GM21737 (cell line): Measurements from ENCODE around the gene NLGN4Y.

Experiments
- ATAC-seq: cut with Tn5 transposase; IDR thresholded peaks from one replicate; pipeline ENCODE4 v1.9.1; 2021; ENCODE audit warnings: mild to moderate bottlenecking, moderate library complexity; ENCODE audit not compliant: unreplicated experiment

The NLGN4Y gene

DNA sequence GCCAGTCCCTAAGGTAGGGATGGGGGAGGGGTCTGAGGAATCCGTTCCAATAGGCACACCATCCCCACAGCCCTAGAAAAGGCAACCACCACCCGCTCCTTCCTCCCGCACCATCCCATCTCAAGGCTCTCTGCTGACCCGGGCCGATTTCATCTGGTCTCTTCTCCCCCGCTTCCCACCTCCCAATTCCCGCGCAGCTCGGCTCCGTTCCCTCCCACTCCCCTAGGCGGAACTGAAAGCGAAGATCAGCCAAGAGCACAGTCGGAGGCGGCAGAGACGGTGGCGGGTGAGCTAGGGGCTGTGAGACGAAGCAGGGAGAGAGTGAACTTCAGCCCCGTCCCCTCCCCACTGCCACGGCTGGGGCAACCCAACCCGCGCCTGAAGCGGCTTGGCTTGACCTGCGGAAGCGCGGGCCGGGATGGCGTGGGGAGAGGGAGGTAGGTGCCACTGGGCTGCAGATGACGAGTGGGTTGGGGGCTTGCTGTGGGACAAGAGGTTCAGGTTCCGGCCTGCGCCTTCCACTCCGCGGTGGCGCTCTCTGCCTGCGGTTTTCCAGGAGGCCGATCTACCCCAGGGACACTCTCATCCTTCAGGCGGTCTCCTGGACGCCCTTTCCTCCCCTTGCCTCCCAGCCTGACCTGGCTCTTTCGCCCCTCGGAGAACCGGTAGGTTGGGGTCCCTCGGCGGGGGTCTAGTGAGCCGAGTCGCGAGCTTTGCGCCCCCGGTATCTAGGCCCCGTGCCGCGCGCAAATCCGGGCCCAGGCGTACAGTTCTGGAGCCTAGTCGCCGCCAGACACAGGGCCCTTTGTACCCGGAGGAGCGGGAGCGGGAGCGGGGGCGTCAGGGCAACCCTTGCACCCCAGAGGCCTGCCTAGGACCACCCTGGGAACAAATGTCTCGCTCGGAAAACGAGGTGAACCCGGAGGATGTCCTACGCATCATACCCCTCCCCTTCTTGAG, at the start of gene NLGN4Y:
Gene NLGN4Y (plus strand): TSS at position 258 of the 960 bp plus-strand sequence. CDS start 97,591 bp downstream, outside the sequence.
- ATAC-seq: peak; percentile 69

DNA sequence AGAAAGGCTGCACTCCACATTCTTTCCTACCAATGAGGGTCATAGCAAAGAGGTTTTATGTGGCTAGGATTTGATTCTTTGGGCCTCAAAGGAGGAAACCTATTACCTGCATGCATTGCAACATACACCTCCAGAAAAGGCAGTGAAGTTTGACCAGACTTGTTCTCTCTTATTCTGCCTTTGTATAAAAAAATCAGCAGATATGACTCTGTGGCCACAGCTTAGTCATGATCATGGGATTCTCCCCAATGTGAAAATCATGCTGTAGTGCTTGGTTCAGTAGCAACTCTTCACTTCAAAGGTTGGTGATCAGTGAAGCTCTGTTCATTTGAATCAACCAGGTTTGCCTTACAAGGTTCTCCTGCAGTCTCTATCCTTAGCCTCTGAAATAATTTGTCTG, 38.4 kb upstream of the NLGN4Y start:
- no peak for ATAC-seq

DNA sequence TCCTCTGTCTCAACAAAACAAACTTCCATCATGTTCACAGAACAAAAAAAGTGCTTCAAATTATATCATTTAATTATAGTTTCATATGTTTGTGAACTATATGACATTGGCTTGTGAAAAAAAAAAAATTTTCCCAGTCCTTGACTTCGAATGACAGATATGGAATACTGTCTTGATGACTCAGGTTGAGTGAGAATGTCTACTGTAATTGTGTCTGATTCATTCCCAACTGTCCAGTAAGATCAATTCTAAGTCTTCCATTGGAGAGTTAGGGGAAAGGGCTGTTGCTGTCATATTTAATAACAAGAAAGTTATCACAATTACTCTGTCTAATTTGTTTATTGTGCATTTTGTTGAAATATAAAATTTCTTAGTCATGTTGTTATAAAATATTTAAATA, 34.1 kb upstream of the NLGN4Y start:
- no peak for ATAC-seq

DNA sequence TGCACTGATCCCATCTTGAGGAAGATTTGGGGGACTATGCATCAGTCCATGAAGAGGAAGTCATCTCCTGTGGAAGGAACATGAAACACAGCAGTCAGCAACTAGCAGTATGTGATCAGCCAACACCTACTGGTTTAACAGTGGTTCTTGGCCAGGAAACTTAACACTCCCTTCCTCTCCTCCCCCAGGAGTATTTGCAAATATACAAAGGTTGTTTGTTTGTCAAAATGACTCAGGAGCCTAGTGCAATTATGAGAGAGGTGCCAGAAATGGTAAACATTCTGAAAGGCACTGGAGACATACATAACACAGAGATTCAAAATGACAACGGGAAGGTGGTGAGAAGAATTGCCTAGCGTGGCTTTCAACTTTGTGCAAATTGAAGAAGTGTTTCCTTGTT, 26.3 kb upstream of the NLGN4Y start:
- no peak for ATAC-seq

DNA sequence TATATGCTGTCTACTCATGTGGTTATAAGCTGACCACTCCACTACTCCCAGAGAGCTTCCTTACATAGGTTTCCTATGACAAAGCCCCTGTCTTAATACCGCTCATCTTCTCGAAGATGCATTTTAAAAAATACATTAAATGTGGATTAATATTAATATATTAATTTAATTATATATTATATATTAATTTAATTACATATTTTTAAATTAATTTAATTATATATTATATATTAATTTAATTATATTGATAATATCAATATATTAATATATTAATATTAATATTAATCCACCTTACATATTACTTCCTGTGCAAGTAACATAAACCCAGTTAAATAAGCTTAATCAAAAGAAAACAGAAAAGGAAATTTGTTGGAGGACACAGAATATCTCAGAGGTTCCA, 19.7 kb upstream of the NLGN4Y start:
- ATAC-seq: no peak

DNA sequence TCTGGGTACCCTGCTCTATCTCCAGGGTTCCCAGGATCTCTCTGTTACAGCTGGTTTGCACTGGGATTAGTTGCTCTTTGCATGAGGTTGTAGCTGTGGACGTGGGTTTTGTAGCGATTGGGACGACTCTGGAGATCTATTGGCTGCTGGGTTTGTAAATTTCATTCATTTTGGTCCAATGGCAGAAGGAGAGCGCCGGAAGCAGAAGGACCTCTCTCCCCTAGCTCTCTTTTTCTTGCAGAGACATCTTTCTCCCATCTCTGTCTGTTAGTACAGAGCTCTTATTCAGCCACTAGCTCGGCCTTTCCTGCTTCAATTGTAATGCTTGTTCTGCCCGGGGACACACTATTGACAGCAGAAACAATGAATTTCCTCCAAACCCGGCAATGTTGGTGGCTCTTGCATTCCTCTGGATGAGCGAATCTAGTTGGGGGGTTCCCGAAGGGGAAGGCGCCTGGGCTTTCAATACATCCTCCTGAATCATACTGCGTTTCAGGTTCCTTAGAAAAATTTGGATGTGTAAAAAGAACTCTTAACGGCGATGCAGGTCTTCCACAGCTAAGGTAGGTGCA, 1.9 kb upstream of the NLGN4Y start:
- ATAC-seq: no peak

DNA sequence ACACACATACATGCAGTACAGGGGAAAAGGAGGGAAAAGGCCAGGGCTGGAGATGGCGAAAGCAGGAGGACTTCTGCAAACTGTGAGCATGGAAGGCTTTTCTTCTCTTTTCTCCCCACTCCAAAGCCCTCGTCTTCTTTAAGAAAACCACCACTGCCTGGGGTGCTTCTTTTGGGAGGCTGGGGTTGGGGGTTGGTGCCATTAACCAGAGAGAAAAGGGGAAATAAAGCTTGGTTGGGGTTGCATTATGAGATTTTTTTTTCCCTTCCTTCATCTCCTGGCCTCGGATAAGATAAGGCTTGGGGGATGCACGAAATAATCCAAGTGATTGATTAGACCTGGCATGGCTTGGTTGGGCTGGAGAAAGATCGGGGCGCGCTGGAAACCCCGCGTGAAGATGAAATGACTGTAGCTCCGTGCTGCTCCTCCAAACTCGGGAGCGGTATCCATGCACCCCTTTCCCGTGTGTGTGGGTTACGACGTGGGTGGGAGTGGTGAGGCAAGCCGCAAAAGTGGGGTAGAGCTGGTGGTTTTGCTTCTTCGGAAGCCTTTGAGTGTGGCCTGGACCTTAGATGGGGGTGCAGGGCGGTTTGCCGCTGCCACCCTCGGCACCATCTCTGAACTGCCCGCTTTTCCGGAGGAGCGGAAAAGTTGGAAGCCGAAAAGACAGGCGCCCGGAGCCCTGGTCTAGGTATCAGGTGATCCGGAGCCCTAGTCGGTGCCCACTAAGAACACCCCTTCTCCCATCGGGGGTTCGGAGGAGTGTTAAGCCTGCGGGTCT, 648 bp upstream of the NLGN4Y start:
- ATAC-seq: peak; percentile 13

DNA sequence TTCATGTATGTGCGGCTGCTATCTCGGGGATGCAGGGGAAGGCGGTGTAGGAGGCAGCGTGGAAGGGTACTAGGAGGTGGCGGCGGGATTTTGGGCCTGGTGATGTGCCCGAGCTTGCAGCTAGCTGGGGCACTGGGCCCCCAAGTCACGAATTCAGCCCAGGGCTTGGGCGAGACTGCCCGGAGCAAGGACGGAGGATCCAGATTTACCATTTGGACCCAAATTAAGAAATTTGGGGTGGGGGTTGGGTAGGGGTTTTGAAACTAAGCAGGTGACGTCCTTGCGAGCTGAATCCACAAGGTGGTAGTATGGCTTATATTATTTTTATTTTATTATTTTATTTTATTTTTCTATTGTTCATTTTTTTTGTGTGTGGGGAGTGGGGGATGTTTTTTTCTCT, 986 bp downstream of the NLGN4Y start:
- no peak for ATAC-seq

DNA sequence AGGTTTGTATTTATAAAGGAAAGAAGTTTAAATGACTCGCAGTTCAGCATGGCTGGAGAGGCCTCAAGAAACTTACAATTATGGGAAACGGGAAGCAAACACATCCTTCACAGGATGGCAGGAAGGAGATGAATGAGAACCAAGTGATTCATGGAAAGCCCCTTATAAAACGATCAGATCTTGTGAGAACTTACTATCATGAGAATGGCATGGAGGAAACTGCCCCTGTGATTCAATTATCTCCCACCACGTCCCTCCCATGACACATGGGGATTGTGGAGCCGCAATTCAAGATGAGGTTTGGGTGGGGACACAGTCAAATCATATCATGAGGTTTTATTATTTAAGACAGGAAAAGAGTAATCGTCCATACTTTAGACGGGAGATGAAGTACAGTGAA, 4.0 kb downstream of the NLGN4Y start:
- ATAC-seq: no peak

DNA sequence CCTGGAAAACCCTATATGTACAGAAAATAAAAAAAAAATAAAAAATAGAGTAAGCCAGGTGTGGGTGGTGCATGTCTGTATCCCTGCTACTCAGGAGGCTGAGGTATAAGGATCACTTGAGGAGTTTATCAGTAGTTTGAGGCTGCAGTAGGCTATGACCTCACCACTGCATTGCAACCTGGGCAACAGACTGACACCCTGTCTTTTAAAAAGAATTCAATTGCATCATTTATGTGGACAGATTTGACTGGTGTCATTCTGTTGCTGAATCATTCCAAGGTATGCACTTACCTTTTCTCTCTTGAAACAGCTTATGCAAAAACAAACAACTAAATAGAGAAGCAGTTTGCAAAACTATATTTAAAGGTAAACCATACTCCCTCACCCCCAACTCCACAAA, 12.4 kb downstream of the NLGN4Y start:
- ATAC-seq: no peak

DNA sequence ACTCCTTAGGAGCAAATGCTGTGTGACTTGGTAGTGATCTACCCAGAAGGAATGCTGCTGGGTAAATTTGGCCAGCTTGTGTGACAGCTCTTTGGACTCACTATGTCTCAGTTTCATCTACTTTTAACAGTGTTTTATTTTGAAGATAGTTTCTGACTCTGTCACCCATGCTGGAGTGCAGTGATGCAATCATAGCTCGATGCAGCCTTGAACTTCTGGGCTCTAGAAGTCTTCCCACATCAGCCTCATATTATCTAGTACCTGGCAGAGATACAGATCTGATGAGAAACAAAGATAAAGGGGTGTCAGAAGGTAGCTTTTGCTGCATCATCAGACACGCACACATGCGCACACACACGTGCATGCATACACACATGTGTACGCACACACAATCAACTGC, 19.2 kb downstream of the NLGN4Y start:
- ATAC-seq: no peak

DNA sequence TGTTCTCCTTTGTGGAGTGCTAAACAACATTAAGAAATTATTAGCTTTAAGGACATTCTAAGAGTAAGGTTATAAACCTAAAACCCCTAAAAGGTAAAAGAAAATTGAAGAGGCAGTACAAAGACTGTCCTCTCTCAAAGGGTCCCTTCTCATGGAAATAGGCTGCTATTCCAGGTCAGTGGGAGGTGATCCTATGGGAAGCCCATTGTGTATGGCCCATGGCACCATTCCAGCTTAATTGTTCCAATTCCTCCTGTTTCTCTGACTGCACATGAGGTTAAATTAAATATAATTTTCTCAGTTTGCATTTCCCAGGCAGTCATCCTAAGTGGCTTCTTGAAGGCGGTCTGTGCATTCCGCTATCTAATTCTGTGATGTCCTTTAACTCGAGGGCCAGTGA, 57.0 kb downstream of the NLGN4Y start:
- no peak for ATAC-seq

DNA sequence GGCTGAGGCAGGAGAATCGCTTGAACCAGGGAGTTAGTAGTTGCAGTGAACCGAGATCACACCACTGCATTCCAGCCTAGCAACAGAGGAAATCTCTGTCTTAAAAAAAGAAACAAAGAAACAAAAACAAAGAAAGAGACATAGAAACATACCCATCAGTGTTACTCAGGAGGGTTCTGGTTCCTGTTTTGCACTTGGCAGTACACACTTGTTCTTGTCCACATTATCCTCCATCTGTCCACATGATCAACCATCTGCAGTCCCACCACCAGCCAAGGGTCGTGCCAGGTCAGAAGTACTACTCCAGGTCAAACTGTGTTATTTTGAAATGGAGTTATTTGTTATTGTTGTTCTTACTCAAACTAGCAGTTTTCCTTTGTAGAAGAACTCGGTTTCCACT, 62.4 kb downstream of the NLGN4Y start:
- no peak for ATAC-seq

DNA sequence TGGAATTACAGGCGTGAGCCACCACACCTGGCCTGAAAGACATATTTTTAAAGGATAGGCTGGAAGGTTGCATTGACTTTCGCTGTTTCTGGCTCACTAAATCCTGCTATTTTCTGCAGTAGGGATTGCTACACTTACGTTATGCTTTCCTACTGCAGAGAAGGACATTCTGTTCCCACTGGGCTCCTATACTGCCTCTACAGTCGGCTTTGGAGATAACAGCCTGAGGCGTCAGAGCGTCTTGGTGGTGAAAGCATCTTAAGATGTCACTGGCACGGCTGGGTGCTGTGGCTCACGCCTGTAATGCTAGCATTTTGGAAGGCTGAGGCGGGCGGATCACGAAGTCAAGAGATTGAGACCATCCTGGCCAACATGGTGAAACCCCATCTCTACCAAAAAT, 77.0 kb downstream of the NLGN4Y start:
- ATAC-seq: no peak

DNA sequence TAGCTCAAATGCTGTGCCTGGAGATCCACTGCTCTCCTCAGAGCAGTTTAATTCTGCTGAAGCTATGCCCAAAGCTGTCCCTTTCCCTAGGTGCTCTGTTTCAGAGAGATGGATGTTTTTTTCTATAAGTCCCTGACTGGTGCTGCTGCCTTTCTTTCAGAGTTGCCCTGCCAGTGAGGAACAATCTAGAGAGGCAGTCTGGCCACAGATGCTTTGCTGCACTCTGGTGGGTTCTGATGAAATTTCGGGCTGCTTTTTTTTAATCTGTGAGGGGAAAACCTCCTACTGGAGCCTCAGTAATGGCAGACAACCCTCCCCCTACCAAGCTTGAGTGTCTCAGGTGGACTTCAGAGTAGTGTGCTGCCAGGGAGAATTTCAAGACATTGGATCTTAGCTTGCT, 93.3 kb downstream of the NLGN4Y start:
- ATAC-seq: no peak

DNA sequence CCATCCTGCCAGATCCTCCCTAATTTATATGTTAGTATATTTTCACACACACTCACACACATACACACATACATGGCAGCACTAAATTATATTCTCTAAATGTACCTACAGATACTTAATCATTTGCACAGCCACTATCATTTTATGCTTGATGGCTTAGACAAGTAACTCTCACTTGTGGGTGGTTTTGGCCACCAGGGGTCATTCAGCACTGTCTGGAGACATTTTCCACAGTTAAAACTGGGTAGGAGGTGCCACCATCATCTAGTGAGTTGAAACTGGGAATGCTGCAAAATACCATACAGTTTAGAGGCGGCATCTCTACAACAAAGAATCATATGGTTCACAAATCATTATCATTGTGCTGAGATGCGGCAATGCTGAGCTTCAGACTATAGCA, 94.2 kb downstream of the NLGN4Y start:
- ATAC-seq: no peak

DNA sequence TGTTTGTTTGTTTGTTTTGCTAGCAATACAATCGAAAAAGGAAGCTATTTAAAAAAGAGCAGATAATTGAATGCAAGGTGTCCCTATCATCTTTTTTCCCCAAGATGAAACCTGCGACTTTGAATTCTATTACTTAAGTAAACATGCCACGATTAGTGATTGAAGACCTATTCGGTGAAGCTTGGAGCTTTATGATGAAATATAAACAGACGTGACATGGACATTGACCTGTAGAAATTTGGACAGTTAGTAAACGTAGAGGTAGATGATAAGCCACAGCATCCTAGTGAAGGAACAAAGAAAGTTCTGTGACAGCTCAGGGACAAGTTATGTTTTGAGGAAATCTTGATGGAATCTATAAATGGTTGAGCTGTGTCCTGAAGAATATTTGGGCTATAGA, 103.9 kb downstream of the NLGN4Y start:
- ATAC-seq: no peak

DNA sequence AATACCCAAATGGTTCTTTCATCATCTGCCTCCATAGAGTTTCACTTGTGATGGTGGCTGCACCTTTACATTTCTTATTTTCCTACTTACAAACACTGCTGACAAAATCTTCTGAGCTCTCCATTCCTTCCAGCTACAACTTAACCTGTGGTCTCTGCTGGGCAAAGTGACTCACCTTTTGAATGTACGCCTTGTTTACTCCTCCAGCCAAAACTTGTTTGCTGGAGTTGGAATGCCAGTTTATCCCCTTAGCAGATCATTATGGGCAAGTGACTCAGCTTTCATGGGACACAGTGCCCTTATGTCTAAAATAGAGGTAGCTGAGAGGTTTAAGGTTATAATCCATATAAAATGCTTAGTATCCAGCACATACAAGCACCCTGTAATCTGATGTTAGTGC, 107.3 kb downstream of the NLGN4Y start:
- ATAC-seq: no peak

DNA sequence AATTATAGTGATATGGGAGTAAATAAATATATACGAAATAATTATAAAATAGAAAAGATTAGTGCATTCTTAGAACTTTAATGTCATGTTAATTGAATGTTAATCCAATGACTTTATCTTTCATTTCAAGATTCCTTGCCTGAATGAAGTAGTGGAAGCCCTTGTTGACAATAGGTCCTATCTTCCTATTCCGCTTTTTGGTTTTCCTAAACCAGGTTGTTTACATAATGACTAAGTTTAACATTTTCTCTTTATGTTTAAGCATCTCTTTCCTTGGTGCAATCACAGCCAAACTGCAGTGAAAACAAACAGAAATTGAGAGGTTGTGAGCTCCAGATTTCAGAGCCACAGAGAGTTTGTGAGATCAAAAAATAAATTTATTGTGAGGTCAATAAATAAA, 109.4 kb downstream of the NLGN4Y start:
- ATAC-seq: no peak

DNA sequence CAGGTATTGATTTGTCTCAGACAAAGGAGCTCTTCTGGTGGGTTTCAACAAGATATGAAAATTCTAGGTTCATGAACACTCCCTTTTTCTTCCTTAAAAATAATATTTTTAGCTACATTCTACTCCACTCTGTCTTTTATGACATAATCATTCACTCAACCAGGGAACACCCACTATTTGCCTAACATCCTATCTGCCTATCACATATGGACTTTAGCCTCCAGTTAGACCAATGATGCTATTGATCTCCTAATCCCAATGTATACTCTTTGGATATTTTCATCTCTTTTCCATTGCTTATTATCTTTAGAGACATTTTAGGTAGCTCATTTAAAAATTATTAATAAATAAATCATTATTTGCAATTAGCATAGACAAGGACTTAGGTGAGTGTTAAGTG, 110.6 kb downstream of the NLGN4Y start:
- no peak for ATAC-seq

DNA sequence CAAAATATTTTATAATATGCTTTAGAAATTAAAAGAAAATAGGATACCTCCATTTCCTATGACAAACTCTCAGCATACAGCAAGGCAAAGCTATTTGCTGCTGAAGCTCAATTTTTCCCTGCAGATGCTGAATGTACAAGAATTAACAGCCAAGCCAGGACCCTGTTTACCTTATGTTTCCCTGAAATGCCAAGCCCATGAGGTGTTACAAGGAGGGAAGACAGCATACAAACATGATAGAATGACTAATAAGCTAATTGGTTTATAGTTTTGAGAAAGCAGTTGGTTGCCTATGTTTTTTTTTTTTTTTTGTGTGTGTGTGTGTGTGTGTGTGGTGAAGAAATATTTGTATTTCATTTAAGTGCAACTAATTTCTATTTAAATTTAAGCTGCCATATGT, 113.2 kb downstream of the NLGN4Y start:
- ATAC-seq: no peak

DNA sequence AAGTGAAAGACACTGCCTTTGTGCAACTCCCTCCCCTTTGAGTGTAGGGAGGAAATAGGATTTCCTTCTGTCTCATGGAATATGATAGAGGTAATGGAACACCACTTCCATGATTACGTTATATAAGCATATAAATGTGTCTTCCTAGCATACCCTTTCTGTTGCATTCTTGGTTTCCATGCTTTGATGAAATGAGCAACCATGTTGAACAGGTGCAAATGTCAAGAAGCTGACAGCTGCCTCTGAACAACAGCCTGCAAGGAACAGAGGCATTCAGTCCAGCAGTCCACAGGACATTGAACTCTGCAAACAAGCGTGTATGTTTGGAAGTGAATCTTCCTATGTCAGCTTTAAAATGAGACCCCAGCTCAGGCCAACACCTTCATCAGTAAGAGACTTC, 117.5 kb downstream of the NLGN4Y start:
- ATAC-seq: no peak
